ENCODE measurements around the gene CDC26.
"Not testable (repeated sequence)": the region's sequence is repeated elsewhere in the genome, so short reads cannot be mapped to it uniquely, and the experiment has no call there.

CDC26 gene

GRCh38 chr9:113275157-113276131 is at the start of gene CDC26, which contains the start of gene PRPF4:
TSS of gene CDC26 (minus strand) at chr9:113275572. CDS start at chr9:113272507, 3,065 bp downstream.
TSS of gene PRPF4 (plus strand) at chr9:113275658. CDS start at chr9:113275744, 86 bp downstream.
- peak; percentile 98 to 99 (median 99) for DNase-seq

- no peak for DNase-seq
These were observed 47.3 kb upstream of the CDC26 start for GRCh38 chr9:113322671-113323070.

GRCh38 chr9:113320051-113320450 is 44.7 kb upstream of the CDC26 start:
- DNase-seq: no peak

GRCh38 chr9:113319054-113319453 is 43.7 kb upstream of the CDC26 start:
- DNase-seq: no peak

- DNase-seq: no peak
These were observed 42.4 kb upstream of the CDC26 start for GRCh38 chr9:113317777-113318176.

- no peak for DNase-seq
These were observed 40.7 kb upstream of the CDC26 start for GRCh38 chr9:113316030-113316429.

GRCh38 chr9:113315231-113315630 is 39.9 kb upstream of the CDC26 start:
- DNase-seq: peak; percentile 30 to 56 (median 33)

GRCh38 chr9:113313261-113313660 is 37.9 kb upstream of the CDC26 start:
- DNase-seq: no peak

- no peak for DNase-seq
These were observed 36.6 kb upstream of the CDC26 start for GRCh38 chr9:113311961-113312360.

- no peak for DNase-seq
These were observed 35.2 kb upstream of the CDC26 start for GRCh38 chr9:113310538-113310937.

- peak; percentile 56 to 66 (median 58) for DNase-seq
These were observed 33.9 kb upstream of the CDC26 start for GRCh38 chr9:113309204-113309813.

- DNase-seq: no peak
These were observed 32.1 kb upstream of the CDC26 start for GRCh38 chr9:113307396-113307975.

GRCh38 chr9:113306566-113306965 is 31.2 kb upstream of the CDC26 start:
- DNase-seq: no peak

GRCh38 chr9:113302792-113303418 is 27.5 kb upstream of the CDC26 start, which contains the start of gene RNF183:
TSS of gene RNF183 (minus strand) at chr9:113303376. CDS start at chr9:113298184, 5,192 bp downstream.
- DNase-seq: no peak

- DNase-seq: no peak
These were observed 26.2 kb upstream of the CDC26 start for GRCh38 chr9:113301548-113301947.

- DNase-seq: peak; percentile 57 to 64 (median 64)
These were observed 24.5 kb upstream of the CDC26 start for GRCh38 chr9:113299800-113300292.

GRCh38 chr9:113298924-113299770 is 23.8 kb upstream of the CDC26 start:
- DNase-seq: no peak

- no peak for DNase-seq
These were observed 22.9 kb upstream of the CDC26 start for GRCh38 chr9:113298311-113298710.

- DNase-seq: no peak
These were observed 21.6 kb upstream of the CDC26 start for GRCh38 chr9:113296796-113297558.

GRCh38 chr9:113296247-113296646 is 20.9 kb upstream of the CDC26 start:
- not testable (repeated sequence) for DNase-seq

Data from suppressor macrophage treated with lipopolysaccharide for 1 hour (primary cell).